Epithelial cell of proximal tubule (primary cell): ENCODE measurements around the gene MFAP5. TPM values are rescaled to one million over a fixed set of nuclear protein-coding genes. Genes with fewer than 3 reads are reported as not detected.

Experiments used
- DNase-seq: peaks from one replicate; pipeline ENCODE4 v3.0.0-alpha.2; 2011; ENCODE audit warnings: low read depth
- H3K4me3 ChIP-seq: 2 replicates; pipeline ENCODE4 v1.5.1; 2011; ENCODE audit warnings: low read depth, mild to moderate bottlenecking, low read length
- total RNA-seq: library from RNA; depleted of rRNA; stranded (reverse); fragments of >200 nt; gene quantifications from 2 replicates; pipeline ENCODE4 v1.2.3, GENCODE V29; 2015
- TF ChIP-seq, protein P1 (sequence below): conservative IDR thresholded peaks from 2 replicates; pipeline ENCODE4 v1.5.1; 2012; ENCODE audit warnings: low read depth, mild to moderate bottlenecking, low read length

The MFAP5 gene
- total RNA-seq, 1 donor from 2014 or later: 0.75 TPM

GRCh38 chr12:8689681-8690080 is 27.1 kb upstream of the MFAP5 start:
- H3K4me3 ChIP-seq: no peak overlapping the region
- no peak for DNase-seq
- TF ChIP-seq, protein P1, sequence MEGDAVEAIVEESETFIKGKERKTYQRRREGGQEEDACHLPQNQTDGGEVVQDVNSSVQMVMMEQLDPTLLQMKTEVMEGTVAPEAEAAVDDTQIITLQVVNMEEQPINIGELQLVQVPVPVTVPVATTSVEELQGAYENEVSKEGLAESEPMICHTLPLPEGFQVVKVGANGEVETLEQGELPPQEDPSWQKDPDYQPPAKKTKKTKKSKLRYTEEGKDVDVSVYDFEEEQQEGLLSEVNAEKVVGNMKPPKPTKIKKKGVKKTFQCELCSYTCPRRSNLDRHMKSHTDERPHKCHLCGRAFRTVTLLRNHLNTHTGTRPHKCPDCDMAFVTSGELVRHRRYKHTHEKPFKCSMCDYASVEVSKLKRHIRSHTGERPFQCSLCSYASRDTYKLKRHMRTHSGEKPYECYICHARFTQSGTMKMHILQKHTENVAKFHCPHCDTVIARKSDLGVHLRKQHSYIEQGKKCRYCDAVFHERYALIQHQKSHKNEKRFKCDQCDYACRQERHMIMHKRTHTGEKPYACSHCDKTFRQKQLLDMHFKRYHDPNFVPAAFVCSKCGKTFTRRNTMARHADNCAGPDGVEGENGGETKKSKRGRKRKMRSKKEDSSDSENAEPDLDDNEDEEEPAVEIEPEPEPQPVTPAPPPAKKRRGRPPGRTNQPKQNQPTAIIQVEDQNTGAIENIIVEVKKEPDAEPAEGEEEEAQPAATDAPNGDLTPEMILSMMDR: no peak

DNA sequence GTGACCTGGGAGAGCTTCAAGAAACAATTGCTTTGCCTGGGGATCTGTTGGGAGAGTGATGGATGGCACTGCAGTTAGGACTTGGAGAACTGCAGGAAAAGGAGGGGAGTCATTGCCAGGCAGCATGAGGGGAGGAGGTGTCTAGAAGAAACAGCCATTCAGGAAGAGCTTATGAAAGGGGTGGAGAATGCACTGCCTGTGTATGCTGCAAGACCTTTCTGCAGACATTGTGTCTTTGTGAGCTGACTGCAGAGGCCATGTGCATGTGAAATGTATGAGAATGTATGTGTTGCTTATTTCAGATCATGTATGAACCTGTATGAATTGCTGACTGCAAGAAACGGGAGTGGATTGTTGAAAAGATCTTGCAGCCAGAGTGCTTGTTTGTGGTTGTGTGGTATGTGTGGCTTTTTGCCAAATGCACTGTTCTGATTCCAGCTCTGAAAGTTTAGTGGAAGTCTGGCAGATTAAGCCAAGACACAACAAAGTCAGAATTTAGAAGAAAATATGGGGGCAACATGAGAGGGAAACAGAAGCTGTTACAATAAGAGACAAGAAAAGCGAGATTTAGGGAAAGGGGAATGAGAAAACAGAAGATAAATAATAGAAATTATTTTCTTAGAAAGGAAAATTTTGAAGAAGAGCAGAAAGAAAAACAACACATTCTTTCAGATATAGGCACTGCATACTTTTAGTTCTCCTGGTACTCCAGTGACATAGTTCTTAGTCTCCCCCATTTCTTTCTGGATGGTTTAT is 25.4 kb upstream of the MFAP5 start:
- peak overlapping the region; percentile 25 for H3K4me3 ChIP-seq
- no peak for DNase-seq
- TF ChIP-seq, protein P1: no peak

GRCh38 chr12:8685051-8685450 is 22.4 kb upstream of the MFAP5 start:
- TF ChIP-seq, protein P1: no peak
- DNase-seq: no peak

DNA sequence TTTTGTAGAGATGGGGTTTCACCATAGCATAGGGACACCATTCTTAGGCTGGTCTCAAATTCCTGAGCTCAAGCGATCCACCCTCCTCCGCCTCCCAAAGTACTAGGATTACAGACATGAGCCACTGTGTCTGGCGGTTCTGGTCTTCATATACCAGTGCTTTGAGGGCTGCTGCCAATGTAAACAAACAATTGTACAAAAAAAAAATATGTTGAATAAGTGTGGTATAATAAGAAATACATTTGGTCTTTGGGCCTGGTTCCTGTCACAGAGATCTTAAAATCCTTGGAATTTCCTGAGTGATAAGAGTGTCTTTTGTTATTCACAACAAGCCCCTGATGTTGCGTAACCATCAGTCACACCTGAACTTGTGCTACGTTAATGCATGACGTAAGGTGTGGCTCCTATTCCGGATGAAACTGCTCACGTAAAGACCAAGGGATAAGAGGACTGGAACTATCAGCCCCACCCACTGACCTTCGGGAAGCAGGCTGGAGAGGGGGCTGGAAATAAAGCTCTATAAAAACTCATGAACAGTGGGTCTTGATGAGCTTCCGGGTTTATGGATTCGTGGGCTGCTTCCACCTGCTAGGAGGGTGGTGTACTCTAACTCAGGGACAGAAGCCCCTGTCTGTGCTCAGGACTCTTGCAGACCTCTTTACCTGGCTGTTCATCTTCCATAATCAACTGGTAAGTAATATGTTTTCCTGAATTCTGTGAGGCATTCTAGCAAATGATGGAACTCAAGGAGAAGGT is 18.7 kb upstream of the MFAP5 start:
- TF ChIP-seq, protein P1: no peak
- DNase-seq: no peak
- H3K4me3 ChIP-seq: peak overlapping the region; percentile 25

More at GRCh38 chr12:8685051-8685450, 22.4 kb upstream of the MFAP5 start:
- no peak overlapping the region for H3K4me3 ChIP-seq

DNA sequence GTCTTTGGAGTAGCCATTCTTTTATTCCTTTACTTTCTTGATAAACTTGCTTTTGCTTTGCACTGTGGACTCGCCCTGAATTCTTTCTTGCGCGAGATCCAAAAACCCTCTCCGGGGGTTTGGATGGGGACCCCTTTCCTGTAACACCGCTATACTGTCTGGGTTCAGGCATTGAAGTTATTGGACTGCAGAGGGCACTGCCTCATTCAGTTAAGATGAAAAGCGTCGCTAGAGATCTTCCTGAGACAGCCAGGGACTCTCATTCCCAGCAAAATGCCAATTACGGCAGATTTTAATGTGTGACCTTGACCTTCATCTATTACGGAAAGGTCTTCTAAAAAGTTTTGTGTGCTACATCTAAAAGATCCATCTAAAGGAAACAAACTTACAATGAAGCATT is 17.9 kb upstream of the MFAP5 start:
- H3K4me3 ChIP-seq: no peak overlapping the region
- TF ChIP-seq, protein P1: no peak
- no peak for DNase-seq

GRCh38 chr12:8678661-8679111 is 16.1 kb upstream of the MFAP5 start:
- TF ChIP-seq, protein P1: no peak
- no peak for DNase-seq
- no peak overlapping the region for H3K4me3 ChIP-seq

GRCh38 chr12:8677362-8677761 is 14.7 kb upstream of the MFAP5 start:
- no peak for DNase-seq
- no peak overlapping the region for H3K4me3 ChIP-seq
- TF ChIP-seq, protein P1: no peak
